GM12865 (cell line): ENCODE results near the gene TSC22D3.

Experiments used
- DNase-seq: peaks from one replicate; pipeline ENCODE4 v3.0.0; 2010; ENCODE audit warnings: low read depth
- H3K4me3 ChIP-seq: 2 replicates; pipeline ENCODE4 v1.5.1; 2011; ENCODE audit warnings: mild to moderate bottlenecking, low read depth, low read length, control low read depth
- TF ChIP-seq, protein P1 (sequence below): IDR thresholded peaks from 2 replicates; pipeline ENCODE4 v1.5.1; 2011; ENCODE audit warnings: low read length, control low read depth, low read depth, inconsistent platforms; ENCODE audit not compliant: insufficient read depth; ENCODE audit errors: missing control alignments

Gene TSC22D3

DNA sequence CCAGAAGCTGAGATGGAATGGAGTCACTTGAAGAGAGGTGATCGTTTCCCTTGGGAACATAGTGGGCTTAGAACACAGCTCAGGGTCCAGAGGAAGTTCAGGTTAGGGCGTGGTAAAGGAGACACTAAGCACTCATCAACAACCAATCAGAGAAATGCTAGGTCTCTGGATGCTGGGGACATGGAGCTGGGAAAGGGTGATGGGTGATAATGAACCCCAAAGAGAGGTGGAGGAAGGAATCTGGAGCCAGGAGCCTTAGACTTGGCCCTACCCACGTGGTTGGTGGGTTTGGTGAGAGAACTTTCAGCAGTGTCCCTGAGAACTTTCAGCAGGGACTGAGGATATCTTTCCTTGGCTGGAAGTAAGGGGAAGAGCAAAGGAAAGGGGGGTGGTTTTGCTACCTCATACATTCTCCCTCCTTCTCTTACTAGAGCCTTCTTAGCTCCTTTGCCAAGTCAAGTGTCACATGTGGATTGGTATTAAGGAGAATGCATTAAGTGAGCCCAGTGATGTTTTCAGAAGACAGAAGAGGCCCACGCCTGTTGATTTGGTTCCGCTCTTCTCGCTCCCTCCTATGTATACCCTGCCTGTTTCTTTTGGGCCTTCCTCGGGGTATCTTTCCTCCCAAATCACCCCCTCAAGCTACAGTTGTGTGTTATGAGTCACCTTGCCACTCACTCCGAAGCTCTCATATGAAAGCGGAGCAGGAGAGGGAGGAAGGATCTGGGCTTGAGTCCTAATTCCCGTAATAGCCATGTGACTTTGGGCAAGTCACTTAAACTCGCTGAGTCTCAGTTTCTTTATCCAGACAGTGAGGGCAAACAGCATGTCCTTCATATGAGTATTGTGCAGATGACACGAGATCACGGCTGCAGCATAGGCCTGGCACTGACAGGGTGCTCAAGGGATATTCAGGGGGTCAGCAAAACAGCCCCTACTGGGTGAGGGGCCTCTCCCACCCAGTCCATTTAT lies 63.1 kb downstream of the TSC22D3 start:
- H3K4me3 ChIP-seq = no peak overlapping the region
- TF ChIP-seq, protein P1, sequence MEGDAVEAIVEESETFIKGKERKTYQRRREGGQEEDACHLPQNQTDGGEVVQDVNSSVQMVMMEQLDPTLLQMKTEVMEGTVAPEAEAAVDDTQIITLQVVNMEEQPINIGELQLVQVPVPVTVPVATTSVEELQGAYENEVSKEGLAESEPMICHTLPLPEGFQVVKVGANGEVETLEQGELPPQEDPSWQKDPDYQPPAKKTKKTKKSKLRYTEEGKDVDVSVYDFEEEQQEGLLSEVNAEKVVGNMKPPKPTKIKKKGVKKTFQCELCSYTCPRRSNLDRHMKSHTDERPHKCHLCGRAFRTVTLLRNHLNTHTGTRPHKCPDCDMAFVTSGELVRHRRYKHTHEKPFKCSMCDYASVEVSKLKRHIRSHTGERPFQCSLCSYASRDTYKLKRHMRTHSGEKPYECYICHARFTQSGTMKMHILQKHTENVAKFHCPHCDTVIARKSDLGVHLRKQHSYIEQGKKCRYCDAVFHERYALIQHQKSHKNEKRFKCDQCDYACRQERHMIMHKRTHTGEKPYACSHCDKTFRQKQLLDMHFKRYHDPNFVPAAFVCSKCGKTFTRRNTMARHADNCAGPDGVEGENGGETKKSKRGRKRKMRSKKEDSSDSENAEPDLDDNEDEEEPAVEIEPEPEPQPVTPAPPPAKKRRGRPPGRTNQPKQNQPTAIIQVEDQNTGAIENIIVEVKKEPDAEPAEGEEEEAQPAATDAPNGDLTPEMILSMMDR = no peak
- DNase-seq = no peak

- peak overlapping the region; percentile 24; the same call in 1 of the 2 replicates for H3K4me3 ChIP-seq
- no peak for DNase-seq
- TF ChIP-seq, protein P1 = no peak
Observed at GRCh38 chrX:107711521-107712181, 63.9 kb downstream of the TSC22D3 start.

GRCh38 chrX:107710617-107711391 lies 64.8 kb downstream of the TSC22D3 start:
- TF ChIP-seq, protein P1 = no peak
- peak; percentile 91 for DNase-seq
- peak overlapping the region; percentile 31 for H3K4me3 ChIP-seq

GRCh38 chrX:107709266-107709806 lies 66.3 kb downstream of the TSC22D3 start:
- TF ChIP-seq, protein P1 = no peak
- no peak for DNase-seq

DNA sequence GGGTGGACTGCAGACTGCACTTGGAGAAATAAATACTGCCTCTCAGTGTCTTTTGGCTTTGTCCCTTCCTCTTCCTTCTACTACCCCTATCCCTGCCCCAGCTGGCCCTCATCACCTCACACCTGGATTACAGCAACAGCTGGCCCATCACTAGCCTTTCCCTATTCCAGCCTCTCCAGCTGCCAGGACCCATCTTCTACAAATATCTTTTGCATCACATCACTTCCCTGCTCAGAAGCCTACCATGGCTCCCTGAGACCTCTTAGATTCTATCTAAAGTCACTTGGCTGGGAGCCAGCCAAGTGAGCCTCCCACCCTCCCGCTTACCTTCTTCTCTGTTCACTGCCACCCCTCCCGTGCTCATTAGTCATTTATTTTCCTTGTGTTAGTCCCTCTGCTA lies 66.8 kb downstream of the TSC22D3 start:
- TF ChIP-seq, protein P1 = no peak
- DNase-seq = no peak
- no peak overlapping the region for H3K4me3 ChIP-seq

More at GRCh38 chrX:107709266-107709806, 66.3 kb downstream of the TSC22D3 start:
- no peak overlapping the region for H3K4me3 ChIP-seq

GRCh38 chrX:107707866-107708265 lies 67.7 kb downstream of the TSC22D3 start:
- TF ChIP-seq, protein P1 = no peak
- DNase-seq = no peak
- H3K4me3 ChIP-seq = no peak overlapping the region
